ENCODE data around the gene MICAL3.
"Not testable (repeated sequence)": the region's sequence is repeated elsewhere in the genome, so short reads cannot be mapped to it uniquely, and the experiment has no call there.

Gene MICAL3, protein sequence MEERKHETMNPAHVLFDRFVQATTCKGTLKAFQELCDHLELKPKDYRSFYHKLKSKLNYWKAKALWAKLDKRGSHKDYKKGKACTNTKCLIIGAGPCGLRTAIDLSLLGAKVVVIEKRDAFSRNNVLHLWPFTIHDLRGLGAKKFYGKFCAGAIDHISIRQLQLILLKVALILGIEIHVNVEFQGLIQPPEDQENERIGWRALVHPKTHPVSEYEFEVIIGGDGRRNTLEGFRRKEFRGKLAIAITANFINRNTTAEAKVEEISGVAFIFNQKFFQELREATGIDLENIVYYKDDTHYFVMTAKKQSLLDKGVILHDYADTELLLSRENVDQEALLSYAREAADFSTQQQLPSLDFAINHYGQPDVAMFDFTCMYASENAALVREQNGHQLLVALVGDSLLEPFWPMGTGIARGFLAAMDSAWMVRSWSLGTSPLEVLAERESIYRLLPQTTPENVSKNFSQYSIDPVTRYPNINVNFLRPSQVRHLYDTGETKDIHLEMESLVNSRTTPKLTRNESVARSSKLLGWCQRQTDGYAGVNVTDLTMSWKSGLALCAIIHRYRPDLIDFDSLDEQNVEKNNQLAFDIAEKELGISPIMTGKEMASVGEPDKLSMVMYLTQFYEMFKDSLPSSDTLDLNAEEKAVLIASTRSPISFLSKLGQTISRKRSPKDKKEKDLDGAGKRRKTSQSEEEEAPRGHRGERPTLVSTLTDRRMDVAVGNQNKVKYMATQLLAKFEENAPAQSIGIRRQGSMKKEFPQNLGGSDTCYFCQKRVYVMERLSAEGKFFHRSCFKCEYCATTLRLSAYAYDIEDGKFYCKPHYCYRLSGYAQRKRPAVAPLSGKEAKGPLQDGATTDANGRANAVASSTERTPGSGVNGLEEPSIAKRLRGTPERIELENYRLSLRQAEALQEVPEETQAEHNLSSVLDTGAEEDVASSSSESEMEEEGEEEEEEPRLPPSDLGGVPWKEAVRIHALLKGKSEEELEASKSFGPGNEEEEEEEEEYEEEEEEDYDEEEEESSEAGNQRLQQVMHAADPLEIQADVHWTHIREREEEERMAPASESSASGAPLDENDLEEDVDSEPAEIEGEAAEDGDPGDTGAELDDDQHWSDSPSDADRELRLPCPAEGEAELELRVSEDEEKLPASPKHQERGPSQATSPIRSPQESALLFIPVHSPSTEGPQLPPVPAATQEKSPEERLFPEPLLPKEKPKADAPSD (N-terminal part only)

GRCh38 chr22:18024276-18024939 is at the start of gene MICAL3:
TSS of gene MICAL3 (minus strand) at chr22:18024561. CDS start at chr22:17906812, 117,749 bp downstream.
- peak; percentile 59 for DNase-seq

DNA sequence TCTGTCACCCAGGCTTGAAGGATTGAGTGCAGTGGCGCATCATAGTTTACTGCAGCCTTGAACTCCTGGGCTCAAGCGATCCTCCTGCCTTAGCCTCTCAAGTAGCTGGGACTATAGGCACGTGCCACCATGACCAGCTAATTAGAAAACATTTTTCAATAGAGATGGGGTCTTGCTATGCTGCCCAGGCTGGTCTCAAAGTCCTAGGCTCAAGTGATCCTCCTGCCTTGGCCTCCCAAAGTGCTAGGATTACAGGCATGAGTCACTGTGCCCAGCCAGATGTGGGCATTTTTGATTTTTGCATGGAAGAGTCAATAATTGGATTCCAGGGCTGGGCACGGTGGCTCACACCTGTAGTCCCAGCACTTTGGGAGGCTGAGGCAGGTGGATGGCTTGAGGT is 49.6 kb upstream of the MICAL3 start:
- DNase-seq, result not testable (repeated sequence)

- DNase-seq, result no peak
Measured at GRCh38 chr22:18073467-18073866, 49.1 kb upstream of the MICAL3 start.

DNA sequence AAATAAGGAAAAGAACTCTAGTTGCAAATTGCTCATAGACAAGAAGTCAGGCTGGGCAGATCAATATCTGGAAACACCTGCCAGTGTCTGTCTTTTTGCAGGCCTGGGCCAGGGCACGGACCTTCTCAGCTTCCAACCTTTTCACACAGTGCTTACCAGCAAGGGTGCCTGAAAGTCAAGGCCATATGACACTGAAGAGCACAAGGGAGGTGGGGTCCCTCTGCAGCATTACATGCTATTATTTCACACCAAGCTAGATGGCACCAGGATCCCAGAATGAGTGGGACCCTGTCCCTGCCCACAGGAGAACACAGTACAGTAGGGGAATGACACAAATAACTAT is 47.6 kb upstream of the MICAL3 start:
- DNase-seq, result no peak

DNA sequence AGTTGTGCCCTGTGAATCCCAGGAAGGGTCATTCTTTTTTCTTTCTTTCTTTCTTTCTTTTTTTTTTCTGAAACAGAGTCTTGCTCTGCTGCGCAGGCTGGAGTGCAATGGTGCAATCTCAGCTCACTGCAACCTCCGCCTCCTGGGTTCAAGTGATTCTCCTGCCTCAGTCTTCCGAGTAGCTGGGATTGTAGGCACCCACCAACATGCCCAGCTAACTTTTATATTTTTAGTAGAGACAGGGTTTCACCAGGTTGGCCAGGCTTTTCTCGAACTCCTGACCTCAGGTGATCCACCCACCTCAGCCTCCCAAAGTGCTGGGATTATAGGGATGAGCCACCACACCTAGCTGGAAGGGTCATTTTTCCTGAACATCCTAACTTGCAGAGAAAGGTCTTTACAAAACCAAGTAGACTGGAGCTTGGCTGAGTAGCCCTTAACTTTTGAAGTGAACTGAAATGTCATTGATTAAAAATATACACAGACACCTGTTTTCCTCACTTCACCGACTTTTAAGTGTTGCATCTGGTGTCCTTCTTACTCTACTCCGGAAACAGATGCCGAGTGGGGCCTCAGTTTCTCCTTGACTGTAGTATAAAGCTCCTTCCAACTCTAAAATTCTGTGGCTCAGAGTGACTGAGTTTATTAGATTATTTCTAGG is 47.1 kb upstream of the MICAL3 start:
- DNase-seq, result not testable (repeated sequence)

DNA sequence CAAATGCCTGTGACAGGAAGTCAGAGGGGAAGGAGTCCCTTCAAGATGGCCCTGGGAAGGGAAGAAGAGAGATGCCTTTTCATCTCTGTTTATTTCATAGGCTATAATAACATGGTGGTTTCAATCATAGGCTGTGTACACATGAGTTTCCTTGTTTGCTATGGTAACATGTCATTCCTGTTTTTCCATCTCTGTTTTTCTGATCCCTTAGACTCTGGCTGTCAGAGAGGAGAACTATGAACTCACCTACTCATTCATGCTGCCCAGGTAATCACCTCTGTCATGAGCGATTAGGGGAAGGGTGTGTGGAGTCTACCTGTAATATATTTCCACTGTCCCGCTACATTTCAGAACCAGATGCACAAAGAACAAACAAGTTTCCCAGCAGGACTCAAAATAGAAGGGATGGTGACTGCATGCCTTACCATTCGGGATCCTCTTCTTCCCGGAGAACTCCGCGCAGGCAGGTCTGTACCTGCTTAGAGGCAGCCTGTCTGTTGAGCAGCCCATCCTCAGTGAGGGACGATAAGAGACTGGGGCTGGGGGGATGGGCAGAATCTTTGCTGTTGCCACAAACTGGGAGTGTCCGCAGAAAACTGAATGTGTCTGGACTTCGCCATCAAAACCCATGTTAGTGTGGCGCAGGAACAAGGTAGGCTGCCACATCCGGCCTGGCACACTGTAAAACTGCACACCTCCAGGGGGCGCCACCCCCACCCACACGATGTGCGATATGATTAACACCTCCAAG is 46.4 kb upstream of the MICAL3 start:
- no peak for DNase-seq

GRCh38 chr22:18070041-18070440 is 45.7 kb upstream of the MICAL3 start:
- DNase-seq, result no peak

DNA sequence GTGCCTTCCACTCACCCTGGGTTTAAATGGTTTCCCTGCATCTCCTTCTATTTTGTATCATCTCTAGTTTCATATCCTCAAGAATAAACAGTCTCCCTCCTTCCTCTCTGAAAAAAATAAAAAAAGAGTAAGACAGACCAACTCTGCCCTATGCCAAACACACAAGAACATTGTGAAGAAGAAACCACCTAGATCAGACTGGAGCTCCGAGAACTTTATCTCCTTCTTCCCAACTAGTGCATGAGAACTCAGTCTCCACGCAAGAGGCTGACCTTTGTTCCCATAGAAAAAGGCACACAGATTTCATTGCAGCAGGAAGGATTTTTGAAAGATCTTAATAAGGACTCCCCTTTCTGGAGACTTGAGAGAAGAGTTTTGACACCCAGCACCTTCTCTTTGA is 44.7 kb upstream of the MICAL3 start:
- no peak for DNase-seq

- no peak for DNase-seq
Measured at GRCh38 chr22:18068381-18068988, 44.1 kb upstream of the MICAL3 start.

- DNase-seq, result no peak
Measured at GRCh38 chr22:18067548-18068341, 43.4 kb upstream of the MICAL3 start.

DNA sequence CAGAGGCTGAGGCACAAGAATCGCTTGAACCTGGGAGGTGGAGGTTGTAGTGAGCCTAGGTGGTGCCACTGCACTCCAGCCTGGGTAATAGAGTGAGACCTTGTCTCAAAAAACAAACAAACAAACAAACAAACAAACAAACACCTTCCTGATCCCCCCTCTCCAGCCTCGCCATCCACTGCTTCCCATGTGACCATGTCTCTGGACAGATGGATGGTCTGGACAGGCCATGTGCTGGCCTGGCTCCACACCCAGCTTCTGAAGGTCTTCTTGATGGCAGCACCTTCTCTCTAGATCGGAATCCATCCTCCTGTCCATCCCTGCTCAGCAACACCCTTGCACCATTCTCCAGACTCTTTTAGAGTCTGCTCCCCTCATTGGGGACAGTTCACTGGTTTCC is 42.8 kb upstream of the MICAL3 start:
- DNase-seq, result no peak

- no peak for DNase-seq
Measured at GRCh38 chr22:18066181-18066859, 42.0 kb upstream of the MICAL3 start.

DNA sequence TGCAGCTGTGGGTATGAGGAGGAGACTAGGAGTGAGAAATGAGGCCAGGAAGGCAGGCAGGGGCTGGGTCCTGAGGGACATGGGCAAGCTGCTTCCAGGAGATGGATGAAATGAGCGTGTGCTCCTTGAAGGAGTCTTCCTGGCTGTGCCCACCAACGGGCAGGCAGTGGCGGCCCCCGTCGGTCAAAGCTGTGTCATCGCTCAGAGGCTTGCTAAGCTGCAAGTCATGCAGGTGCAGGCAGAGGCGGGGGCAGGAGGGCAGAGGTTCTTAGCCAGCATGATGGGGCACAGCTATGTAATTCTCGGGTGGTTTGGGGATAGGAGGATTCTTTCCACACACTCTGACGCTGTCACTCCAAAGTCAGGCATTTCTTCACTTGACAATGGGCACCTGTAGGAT is 40.9 kb upstream of the MICAL3 start:
- no peak for DNase-seq

DNA sequence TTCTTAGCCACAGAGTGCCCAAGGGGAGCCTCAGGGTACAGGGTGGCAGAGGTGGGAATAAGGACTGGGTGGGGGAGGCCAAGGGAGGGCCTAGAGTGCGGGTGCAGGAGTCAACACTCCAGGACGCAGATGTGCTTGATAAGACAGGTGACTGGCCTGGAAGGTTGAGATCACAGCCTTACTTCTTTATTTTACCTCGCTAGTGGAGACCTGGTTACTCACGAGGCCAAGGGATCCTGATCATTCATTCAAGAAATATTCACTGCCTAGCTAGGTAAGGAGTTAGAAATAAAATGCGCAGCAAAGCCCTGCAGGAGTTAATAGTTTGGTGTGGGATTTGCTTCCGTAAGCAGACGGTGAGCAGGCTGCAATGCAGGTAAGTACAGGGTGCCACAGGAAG is 40.3 kb upstream of the MICAL3 start:
- no peak for DNase-seq

- not testable (repeated sequence) for DNase-seq
Measured at GRCh38 chr22:18063715-18064114, 39.4 kb upstream of the MICAL3 start.

- no peak for DNase-seq
Measured at GRCh38 chr22:18063306-18063705, 38.9 kb upstream of the MICAL3 start.

DNA sequence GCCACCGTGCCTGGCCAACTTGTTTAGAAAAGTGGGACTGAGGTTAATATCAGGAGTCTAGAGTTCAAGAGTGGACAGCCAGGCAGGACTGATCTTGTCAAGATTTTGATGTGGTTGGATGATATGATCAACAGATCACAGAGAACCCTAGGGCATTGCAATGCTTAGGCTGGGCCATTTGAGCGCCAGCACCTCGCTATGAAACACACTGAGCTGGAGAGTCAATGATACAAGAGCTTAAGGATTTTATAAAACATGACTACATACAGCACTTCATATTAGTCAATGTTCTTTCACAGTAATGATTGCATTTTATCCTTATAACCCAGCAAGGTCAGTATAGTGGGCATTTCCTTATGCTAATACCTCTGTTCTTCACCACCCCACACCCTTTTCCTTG is 38.1 kb upstream of the MICAL3 start:
- no peak for DNase-seq

DNA sequence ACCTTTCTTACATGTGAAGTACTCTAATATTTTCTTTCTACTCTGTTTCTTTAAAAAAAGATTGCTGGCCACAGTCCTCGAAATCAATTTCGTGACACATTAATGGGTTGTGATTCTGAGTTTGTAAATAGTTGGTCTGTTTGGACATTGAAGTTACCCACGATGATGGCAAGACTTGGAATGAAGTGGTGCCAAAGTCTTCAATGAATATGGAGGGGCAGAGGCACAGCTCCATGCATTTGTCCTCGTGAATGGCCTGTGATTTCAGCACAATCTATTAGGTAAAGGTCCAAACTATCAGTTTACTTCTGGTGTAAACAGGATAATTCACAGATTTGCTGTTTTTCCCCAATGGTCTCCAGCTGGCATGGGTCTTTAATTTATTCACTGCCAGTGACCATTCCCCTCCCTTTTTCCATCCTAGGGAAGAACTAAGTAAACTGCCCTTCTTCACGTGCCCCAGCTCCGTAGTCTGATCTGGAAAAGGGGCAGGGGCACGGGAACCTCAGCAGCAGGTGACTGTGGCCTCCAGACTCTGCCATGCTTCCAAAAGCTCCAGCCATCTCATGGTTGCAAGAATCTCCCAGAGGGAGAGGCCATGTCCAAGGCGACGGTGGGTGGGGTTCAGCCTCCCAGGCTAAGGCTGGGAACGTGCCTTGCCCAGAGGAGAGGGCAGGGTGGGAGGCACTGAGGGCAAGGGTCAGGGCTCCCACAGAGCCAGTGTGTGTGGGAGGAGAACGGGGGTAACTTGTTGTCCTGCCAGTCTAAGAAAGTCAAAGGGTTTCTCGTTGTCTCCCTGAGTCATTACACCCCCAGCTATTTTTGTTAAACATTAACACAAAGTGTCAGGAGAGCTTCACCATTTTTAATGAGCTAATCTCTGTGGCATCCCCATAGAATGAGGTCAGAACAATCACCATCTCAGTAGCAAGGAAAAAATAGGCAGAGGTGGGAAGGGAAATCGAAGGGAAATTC is 36.6 kb upstream of the MICAL3 start:
- no peak for DNase-seq
